ENCODE data around the gene ZNF444.

Gene ZNF444

DNA sequence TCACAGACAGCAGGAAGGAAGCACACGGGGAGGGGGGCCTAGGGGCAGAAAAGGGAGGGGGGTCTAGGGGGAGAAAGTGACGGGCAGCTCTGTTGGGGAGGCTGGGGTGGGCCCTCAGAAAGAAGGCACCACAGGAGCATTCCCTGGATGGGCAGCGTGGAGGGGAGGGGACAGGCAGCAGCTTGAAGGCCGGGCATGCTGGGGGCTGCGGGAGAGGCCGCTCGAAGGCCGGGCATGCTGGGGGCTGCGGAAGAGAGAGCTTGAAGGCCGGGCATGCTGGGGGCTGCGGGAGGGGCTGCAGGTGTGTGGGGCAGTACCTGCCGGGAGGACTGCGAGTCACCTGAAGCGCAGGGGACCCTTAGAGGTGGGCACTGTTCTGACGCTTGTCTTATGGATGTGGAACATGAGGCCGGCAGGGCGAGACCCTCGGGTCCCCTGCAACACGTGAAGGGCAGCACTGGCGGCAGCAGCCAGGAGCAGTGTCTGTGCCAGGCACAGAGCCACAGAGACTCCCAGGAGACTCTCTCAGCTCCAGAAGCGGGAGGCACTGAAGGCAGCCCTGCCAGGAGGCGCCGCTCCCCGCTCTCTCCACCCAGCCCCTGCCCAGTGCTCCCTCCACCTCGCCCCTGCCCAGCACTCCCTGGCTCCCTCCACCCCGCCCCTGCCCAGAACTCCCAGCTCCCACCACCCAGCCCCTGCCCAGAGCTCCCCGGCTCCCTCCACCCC is 33.3 kb upstream of the ZNF444 start:
- no peak for DNase-seq

DNA sequence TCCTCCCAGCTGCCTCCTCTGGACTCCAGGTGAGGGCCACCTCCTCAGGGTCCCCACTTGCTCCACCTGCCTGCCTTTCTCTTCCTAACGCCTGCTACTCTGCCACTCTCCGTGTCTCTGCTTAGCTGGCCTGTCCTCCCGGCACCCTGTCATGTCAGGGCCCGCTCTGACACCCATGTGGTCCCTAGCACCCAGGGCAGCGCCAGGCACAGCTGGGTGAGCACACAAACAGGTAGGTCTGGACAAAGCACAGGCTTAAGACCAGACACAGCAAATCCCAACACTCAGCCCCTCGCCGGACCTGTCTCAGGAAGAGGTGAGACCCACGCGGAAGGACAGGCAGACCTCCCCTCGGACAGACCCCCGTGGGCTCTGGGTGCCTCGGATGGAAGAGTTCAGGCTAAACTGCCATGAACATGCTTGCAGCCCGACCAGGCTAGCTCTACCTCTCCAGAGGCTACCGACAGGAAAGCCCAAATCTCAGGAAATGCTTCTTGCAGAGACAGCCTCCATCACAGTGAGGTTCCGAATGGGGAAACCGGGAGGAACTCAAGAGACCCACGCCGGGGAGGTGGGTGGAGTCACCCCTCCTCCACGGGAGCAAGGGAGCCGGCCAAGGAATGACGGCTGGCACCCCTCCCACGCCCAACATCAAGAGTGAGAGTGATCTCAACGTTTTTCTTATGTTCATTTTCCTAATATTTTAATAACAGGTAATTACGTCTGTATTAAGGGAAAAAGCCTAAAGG is 32.5 kb upstream of the ZNF444 start:
- no peak for DNase-seq

DNA sequence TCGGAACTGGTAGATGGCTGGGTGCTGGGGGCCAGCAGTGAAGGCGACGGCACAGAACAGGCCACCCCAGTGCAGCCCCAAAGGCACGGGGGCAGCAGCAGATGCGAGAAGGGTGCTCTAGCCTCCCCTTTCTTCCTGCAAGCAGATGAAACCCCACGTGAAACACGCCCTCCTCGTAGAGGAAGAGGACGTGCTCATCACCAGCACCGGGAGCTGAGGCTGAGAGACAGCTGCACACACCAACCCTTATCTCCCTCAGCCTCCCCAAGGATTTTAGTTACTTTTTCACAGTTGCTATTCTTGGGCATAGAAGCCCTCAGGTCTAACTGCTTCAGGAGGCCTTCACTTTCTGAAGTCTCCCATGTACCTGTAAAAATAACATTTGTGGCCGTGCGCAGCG is 31.9 kb upstream of the ZNF444 start:
- DNase-seq: no peak

DNA sequence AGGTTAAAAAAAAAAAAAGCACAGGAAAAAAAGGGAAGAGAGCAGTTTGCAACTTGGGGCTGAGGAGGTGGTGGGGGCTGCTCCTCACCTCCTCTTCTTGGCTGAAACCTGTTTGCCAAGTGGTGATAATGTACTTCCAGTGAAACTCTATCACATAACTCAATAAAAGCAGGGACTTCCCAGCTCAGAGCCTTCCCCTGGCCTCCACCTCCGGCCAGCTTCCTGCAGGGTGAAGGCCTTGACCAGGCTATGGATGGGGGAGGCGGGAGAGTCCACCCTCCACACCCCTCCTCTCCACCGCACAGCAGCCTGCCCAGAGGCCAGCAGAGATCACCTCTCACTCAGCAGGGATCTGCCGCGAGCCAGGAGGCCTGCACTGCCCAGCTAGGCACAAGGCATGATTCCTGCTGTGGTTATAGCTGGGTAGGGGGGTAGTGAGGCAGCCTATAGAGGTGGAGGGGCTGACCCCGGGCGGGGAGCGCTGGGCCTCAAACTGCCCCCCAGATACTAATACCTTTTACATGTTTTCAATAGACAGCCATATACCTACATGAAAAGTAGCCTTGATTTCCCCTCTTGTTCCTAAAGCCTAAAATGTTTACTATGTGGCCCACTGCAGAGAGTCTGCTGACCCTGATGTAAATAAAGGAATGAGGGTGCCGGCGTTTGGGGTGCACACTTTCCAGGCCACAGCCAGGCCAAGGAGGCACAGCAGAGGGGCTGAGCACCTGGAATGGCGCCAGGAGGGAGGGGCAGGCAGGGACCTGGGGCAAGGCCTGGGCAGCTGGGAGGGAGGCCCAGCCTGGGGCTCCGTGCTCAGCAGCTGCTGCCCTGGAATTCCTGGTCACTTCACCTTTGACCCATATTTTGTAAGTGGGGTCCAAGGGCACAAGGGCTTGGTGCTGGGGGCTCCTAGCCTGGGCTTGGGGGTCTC is 30.3 kb upstream of the ZNF444 start:
- no peak for DNase-seq

DNA sequence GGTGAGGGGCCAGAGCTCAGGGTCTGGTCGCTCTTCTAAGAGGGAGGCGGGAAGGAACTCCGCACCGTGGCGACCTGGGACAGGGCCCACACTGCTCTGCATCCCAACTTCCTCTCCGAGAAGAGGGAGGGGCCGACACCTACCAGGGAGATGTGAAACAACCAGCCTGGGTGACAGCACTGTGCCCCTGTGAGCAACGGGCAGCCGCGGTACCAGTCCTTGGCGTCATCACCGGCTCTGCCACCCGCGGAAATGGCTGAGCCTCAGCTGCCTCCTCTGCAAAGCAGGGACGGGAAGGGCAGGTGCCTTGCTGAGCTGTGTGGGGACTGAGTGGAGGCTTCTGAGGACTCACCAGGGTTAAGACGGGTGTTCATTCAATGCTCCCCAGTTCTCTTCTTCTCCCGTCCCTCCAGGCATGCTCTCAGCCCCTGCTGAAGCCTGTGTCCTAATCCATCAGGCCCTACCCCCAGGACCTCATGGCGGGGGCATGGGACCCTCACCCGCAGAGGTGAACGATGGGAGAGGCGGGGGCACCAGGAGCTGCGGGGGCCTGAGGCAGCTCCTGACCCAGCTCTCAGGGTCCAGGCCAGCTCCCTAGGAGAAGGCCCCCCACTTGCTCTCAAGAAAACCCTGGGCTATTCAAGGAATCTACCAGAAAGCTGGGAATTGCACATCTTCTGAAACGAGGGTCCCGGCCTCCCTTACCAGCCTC is 29.3 kb upstream of the ZNF444 start:
- no peak for DNase-seq

DNA sequence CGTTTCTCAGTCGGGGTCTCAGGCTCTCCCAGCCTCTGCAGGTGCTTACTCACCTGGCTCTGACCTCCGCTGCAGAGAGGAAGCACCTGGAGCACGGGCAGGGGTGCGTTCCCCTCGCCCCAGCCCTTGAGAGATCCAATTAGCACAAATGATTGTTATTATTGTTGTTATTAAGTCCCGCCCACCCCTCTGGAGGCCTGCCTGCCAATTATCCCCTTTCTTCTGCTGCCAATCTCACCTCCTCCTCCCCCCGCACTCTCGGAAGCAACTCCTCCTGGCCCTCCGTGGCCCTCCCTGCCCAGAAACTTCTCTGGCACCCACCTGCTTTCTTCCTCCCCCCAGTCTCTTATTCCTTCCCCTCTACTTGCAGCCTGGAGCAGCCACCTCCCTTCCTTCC is 28.8 kb upstream of the ZNF444 start:
- no peak for DNase-seq

DNA sequence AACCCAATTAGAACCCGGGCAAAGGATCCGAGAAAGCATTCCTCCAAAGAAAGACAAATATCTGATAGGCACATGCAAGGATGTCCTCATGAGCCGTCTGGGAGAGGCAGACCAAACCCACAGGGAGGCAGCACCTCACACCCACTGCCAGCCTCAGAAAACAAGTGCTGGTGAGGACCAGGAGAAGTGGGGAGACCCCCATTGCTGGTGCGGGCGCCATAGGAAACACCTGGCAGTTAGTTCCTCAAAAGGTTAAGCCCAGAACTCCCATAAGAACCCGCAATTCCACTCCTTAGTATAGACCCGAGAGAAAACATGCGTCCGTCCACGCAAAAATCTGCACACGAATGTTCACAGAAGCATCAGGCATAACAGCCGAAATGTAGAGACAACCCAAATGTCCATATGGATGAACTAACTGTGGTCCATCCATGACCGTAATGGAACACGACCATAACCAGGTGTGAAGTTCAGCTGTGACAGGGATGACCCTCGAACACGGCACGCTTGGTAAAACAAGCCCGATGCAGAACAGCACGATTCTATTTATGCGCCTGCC is 27.9 kb upstream of the ZNF444 start:
- no peak for DNase-seq

DNA sequence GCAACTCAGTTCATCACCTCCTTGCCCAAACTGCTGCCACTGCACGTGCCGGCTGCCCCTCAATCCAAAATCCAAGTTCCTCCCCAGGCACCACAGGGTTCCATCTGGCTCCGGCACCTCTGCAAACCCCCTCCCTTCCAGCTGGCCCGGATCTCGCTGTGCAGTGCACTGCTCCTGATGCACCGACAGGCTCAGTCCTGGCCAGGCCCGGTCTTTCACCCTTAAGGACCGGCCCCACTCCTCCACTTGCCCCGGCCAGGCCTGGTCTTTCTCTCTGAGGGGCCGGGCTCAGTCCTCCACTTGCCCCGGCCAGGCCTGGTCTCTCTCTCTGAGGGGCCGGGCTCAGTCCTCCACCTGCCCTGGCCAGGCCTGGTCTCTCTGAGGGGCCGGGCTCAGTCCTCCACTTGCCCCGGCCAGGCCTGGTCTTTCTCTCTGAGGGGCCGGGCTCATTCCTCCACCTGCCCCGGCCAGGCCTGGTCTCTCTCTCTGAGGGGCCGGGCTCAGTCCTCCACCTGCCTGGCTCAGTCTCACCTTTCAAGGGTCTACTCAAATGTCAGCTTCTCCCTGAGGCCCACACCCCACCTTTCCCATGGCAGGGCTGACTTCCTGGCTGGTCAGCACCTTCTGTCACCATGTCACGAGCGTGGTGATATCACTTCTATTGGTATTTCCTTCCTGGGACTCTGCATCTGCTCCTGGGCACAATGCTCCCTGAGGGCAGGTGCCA is 26.9 kb upstream of the ZNF444 start:
- DNase-seq: no peak

DNA sequence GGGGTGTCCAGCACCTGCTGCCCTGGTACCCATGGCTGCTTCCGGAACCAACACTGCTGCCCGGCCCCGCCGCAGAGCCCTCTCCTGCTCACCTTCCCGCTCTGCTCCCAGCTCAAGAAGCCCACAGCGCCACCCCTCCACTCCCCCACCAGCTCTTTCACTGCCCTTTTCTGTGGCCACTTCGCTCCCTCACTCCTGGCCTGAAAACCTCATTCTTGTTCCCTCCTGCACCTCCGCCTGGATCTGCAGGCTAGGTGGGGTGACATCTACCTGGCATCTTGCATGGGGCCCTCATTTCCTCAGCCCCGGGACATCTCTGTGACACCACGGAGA is 26.3 kb upstream of the ZNF444 start:
- no peak for DNase-seq

DNA sequence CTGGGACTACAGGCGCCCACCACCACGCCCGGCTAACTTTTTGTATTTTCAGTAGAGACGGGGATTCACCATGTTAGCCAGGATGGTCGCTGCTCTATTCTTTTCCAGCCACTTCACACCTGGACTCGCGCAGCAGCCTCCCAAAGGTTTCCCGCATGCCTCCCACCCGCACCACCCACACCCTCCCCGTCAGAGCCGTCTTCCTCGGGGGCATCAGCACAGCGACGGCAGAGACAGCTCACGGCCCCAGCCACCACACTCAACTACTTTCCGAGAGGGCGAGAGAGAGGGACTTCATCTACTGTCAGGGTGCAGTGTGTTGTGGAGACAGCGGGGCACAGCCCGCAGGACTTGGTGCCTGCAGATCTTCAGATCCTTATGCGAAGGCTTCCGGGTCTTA is 25.6 kb upstream of the ZNF444 start:
- no peak for DNase-seq

DNA sequence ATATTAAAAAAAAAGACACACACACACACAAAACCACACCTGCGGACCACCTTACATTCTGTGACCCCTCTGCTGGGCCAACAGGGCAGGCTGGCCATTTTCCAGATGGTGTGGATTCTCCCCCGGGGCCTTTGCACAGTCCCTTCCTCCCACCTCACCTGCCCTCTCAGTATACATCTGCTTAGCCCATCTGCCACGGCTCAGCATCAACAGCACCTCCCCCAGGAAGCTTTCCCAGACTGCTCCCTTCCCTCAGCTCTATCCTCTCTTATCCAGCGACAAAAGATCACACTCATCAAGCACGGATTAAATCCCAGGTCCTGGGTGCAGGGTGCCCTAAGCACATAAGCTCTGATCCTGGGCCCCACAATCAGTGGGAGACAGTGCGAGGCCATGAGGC is 24.5 kb upstream of the ZNF444 start:
- DNase-seq: no peak

DNA sequence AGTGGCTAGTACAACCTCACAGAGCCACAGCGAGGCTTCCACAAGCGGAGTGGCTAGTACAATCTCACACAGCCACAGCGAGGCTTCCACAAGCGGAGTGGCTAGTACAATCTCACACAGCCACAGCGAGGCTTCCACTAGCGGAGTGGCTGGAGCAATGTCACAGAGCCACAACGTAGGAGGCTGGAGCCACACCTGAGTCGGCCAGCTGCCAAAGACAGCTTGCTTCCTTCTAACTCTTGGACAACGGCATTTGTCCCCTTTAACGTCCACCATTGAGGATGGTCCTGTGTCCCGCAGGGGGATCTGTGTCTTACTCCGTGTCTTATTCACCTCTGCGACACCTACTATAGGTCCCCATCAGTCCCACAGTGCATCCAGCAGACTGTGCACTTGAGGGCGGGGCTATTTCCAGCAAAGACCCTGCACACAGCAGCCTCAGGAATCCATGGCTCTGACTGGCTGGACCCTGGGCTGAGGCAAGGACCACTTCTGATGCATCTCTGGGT is 23.7 kb upstream of the ZNF444 start:
- no peak for DNase-seq

DNA sequence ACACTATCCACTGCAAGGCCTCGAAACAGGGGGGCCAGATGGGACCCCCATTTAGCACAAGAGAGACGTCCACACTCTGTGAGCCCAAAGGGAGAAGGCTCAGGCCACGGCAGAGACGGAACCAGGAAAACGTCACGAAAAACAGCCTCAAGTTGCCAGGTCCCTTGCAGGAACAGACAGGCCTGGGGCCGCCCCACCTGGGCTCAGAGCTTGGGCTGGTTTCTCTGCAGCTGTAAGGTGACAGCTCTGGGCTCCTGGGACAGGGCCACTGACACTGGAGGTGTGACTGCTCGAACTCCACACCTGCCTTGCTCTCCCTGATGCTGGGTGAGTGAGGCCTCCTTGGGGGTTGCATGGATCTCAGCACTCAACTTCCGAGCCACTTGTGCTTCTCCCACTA is 23.2 kb upstream of the ZNF444 start:
- DNase-seq: no peak

DNA sequence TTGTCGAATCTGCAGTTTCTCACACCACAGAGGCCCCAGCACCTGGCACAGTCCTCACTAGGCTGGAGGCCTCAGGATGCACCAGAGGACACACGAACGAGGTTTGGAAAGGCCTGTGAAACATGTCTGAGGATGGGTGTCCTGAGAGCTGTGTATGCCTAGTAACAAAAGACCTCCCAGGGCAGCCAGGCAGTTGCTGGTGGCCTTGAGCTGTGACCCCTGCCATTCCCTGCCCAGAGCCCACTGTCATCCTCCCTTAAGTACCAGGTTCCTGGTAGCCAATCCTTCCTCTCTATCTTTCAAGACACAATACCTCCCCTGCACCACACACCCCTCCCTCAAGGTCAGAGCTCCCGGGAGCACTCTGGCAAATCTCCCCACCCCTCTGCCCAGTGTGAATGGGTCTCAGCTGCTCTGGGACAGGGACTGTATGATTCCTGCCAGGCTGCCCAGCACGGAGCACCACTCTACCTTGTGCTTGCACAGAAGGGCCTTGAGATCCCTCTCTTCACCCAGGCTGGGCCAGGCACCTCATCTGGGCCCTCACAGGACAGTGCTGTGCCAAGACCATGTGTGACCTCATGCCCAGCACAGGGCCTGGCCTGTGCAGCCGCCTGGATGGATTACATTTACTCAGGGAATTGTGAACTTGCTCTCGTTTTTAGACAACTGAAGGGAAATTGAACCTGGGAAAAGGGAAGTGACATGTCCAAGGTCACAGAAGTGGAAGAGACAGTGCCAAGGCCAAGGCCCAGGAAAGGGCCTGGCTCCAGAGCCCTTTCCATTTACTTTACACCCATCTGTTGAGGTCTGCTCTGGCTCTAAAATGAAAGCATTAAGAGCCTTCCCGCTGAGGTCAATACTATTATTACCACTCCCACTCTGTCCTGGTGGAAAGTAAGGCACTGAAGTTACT is 22.2 kb upstream of the ZNF444 start:
- no peak for DNase-seq

DNA sequence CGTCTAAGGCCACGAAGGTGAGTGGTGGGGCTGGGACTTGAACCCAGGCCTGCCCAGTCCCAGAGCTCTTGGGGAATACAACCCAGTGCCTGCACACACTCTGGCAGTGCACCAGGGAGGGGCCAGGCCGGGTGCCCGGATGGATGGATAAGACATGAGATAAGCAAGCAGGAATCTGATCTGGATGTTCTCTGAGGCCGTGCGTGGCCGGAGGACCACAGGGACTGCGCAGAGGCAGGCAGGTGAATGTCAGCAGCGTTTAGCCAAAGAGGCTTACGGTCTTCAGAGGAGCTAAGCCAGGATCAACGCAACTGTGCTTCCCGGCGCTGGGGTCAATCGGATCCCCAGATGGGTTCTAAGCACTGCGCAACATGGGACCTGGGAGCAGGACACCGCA is 21.5 kb upstream of the ZNF444 start:
- DNase-seq: no peak

DNA sequence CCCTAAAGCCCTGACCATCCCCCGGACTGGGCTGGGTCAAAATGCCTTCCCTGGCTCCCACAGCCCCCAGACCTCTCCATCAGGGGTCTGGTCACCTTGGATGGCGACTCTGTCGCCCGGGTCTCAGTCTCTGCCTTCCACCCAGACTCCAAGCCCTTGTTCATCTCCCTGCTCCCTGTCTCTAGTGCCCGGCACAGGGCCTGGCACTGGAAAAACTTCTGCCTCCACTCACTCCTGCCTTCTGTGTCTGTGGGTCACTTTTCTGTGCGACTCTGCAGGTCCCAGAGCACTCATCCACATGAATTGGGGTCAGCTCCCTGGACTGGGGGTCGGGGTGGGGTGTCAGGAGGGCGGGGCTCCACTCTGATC is 21.1 kb upstream of the ZNF444 start:
- no peak for DNase-seq

DNA sequence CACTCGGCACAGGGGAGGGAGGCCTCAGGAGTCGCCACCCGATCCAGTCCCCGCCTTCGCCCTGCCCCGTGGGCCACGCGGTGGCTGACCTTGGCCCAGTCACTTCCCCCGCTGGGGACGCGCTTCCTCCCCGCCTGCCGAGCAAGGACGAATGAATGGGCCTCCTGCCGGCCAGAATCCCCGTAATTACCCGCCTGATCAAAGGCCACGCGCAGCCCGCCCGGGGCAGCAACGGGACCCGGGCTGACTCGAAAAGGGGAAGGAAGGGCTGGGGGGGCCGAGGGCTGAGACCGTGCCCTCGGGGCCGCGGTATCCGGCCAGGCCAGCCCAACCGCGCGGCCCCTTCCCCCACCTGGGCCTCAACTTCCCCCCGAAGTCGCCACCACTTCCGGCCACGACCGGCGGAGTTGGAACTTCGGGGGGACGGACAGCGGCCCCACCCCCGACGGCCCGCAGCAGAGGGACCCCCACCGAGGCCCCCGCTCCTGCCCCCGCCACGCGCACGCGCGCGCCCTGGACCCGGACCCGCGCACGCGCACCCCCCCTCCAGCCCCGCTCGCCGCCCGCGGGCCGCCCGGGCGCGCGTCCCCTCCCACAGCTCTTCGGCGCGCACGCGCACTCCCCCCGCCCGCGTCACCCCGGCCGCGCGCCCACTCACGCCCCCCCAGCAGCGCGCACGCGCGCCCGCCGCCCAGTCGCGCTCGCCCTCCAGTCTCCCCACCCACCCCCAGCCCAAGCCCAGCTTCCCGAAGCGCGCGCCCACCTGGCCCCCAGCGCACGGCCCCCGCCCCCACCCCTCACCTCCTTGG is 20.5 kb upstream of the ZNF444 start:
- peak; percentile 68 for DNase-seq

DNA sequence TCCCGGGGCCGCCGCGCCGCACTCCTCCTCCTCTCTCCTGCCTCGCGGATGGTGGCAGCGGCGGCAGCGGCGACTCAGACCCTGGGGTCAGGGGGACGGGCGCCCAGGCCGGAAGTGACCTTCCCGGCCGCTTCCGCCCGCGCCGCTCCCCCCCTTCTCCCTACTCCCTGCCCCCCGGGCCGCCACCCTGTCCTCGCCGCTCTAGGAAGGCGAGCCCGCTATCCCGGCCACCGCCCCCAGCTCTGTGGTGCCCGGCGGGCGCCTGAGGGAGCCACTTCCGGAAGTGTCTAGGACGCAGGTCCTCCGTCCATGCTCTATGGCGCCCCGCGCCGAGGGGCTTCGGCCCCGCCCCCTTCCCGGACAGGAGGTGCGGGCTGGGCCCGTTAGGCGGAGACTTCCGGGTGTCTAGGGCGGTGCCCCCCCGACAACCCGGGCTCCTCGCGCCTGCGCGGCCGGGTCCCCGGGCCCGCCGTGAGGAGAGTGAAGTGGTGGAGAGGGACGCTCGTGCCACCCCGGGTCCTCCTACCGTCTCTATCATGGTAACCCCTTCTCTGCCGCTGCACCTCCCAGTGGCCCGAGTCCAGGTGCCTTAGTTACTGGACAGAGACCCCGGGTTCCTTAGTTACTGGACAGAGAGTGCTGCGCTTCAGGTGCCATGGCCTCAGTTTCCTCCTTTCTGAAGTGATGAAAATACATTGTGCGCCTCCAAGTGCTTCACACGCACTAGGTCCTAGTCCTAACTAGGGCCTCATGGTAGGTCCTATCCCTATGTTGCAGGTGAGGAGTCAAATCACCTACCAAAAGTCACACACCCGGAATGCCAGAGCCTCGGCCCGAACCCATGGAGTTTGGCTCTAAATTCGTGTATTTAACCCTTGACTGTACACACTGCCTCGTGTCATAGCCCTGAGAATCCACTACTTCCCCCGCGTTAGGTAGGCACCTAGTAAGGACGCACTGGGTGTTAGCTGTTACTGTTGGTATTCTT is 19.6 kb upstream of the ZNF444 start, which contains the start of gene ZNF787:
ZNF787 (minus strand) TSS at position 116 of the 988 bp plus-strand sequence. CDS start 18,078 bp downstream, outside the sequence.
- peak; percentile 94 for DNase-seq
